GM04504 (cell line): ENCODE measurements around the gene JAM2.
A peak's percentile ranks its signal among the peaks of the same experiment; 100 is the strongest.
"Not testable (repeated sequence)": the region's sequence is repeated elsewhere in the genome, so short reads cannot be mapped to it uniquely, and the experiment has no call there.

Experiments used
- DNase-seq: peaks from one replicate; pipeline ENCODE4 v3.0.0-alpha.2; 2012; ENCODE audit warnings: low read depth

Gene JAM2, protein sequence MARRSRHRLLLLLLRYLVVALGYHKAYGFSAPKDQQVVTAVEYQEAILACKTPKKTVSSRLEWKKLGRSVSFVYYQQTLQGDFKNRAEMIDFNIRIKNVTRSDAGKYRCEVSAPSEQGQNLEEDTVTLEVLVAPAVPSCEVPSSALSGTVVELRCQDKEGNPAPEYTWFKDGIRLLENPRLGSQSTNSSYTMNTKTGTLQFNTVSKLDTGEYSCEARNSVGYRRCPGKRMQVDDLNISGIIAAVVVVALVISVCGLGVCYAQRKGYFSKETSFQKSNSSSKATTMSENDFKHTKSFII

GRCh38 chr21:25638660-25639550, at the start of gene JAM2:
Gene JAM2, plus strand, starts transcription at chr21:25639258. Its CDS starts 564 bp downstream, at chr21:25639822.
- DNase-seq = no peak

GRCh38 chr21:25589887-25590286, 49.2 kb upstream of the JAM2 start:
- DNase-seq = no peak

DNA sequence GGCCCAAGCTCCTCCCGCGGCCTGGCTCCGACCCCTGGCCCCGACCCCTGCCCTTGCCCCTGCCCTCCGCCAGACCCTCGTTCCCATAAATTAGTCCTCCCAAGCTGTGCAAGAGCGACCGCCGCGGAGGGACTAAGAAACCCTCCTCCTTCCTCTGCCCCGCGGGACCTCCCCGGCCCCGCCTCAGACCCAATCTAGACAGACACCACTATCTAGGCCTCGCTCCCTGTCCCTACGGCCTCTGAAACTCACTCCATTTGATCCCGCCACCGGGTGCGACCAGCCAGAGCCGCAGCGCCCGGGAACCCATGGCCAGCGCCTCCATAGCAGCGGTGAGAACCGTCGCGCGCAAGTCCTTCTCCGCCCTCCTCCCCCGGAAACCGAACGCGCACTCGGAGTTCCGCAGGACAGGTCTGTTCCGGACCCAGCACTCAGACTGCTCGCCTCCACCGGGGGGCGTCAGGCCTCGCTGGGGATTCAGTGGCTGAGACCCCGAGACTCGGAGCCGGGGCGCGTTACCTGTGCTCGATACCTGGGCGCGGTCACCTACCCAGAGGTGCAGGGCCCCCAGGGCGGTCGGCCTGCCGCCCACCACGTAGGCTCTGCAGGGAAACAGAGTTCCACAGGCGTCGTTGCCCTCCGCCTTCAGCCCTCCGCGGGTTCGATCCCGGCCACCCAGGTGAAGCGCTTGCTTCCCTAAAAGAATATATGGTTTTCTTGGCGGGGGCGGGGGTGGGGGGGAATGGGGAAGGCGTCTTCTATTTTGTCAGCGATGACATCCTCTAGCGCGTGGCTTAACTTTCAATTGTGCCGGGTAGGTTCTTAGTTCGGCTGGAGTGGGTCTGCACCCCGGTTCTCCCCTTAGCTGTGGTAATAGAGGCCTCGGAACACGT, 31.7 kb upstream of the JAM2 start, which contains the start of gene MRPL39:
MRPL39 (minus strand) TSS at position 331 of the 893 bp plus-strand sequence; CDS start at position 325, 6 bp downstream.
- peak; percentile 72 for DNase-seq

DNA sequence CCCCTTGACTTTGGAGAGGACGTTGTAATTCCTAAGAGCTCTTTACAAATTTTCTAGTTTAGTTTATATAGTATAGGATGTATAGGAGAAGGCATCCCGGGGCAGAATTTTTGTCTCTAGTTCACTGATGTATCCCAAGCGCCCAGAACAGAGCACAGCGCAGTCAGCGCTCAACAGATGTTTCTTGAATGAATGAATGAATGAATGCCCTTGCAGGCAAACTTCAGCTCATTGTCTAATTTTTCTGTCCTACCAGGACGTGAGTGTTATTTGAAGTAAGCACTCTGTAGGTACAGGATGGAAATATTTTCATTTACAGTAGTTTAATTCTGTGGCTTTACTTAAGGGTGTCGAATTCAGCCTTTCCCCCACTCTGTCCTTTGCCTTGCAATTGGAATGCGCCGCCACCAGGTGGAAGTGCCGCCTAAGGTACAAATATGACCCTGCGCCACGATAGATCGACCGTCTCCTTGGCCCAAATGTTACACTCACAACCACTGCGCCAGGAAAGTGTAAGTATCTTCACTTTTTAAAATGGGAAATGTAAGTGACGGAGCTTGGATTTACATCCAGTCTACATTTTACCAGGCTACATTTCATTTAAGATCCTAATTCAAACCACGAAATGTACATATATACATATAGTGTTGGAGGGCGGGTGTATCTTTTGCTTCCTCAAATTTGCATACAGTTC, 30.9 kb upstream of the JAM2 start:
- DNase-seq = peak; percentile 45

DNA sequence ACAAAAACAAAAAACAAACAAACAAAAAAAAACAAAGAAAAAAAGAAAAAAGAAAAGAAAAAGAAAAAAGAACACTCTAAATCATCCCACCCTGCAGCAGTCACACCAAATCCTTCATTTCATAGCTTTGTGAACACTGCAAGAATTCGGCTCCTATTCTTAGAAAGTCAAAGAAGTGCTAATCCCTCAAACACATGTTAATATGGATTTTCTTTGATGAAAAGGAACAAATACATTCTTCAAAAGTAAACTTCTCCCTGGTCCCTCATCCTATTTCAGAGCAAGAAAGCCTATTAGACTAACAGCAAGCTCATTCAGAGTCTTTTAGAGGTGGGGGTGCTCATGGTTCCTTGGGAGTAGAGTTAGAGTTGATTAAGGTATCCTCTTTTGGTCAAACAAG, 24.6 kb upstream of the JAM2 start:
- DNase-seq = no peak

GRCh38 chr21:25615880-25616279, 23.2 kb upstream of the JAM2 start:
- no peak for DNase-seq

DNA sequence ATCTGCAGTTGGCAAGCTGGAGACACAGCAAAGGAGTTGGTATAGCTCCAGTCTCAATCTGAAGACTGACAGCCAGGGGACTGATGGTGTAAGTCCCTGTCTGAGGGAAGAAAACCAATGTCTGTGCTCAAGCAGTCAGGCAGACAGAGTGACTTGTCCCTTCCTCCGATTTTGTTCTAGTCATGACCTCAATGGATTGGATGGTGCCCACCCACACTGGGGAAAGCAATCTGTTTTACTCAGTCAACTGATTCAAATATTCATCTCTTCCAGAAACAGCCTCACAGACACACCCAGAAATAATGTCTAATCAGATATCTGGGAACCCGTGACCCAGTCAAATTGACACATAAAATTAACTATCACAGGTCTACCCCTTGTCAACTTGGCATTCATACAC, 19.9 kb upstream of the JAM2 start:
- DNase-seq = no peak

DNA sequence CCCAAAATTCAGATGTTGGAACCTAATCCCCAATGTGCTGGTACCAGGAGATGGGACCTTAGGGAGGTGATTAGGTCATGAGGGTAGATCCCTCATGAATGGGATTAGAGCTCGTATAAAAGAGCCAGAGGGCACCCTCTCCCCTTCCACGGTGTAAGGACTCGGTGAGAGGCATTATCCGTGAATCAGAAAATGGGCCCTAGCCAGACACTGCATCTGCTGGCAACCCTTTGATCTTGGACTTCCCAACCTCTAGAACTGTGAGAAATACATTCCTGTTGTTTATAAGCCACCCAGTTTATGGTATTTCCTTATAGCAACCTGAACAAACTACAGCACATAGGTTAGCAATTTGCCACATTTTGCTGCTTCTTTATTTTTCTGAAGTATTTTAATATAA, 14.5 kb upstream of the JAM2 start:
- DNase-seq = no peak

DNA sequence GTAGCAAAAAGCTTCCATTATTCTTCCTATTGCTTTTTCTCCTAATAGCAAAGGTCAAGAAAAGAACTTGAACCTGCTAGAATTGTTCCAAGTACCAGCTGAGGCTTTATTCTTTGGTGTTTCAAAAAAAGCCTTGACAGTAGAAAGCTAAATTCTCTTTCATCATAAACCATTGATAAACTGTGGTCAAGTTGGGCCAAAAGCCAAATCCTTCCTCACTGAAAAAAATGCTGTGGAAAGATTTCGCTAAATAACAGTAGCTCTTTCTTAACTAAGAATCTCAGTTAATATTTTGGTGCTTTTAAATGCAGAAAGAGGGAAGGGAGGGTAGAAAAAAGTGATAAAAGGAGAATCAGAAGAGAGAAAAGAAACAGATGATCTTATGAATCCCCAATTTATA, 14.0 kb upstream of the JAM2 start:
- DNase-seq = no peak

GRCh38 chr21:25625776-25626555, 13.1 kb upstream of the JAM2 start:
- DNase-seq = not testable (repeated sequence)

DNA sequence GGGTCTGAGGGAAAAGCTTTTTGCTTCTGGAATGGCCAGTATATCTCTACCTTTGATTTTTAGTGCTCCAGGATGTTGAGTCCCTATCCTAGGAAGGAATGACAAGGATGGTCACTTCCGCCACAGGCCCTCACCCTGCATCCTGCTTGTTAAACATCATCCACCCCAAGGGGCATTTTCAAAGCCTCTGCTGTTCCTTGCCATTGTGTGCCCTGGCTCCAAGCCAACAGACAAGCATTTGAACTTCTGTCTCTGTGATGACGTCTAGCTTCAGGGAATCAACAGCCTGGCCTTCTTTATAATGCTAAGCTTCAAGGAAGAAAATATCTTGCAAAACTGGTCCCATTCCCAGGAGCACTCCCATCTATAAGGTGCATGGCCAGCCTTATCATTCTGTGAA, 12.3 kb upstream of the JAM2 start:
- no peak for DNase-seq

GRCh38 chr21:25632296-25632695, 6.8 kb upstream of the JAM2 start:
- no peak for DNase-seq

- DNase-seq = no peak
These were observed 3.7 kb upstream of the JAM2 start for GRCh38 chr21:25635310-25635709.

GRCh38 chr21:25636727-25637126, 2.3 kb upstream of the JAM2 start:
- no peak for DNase-seq

GRCh38 chr21:25637851-25638659, 1.0 kb upstream of the JAM2 start:
- no peak for DNase-seq

DNA sequence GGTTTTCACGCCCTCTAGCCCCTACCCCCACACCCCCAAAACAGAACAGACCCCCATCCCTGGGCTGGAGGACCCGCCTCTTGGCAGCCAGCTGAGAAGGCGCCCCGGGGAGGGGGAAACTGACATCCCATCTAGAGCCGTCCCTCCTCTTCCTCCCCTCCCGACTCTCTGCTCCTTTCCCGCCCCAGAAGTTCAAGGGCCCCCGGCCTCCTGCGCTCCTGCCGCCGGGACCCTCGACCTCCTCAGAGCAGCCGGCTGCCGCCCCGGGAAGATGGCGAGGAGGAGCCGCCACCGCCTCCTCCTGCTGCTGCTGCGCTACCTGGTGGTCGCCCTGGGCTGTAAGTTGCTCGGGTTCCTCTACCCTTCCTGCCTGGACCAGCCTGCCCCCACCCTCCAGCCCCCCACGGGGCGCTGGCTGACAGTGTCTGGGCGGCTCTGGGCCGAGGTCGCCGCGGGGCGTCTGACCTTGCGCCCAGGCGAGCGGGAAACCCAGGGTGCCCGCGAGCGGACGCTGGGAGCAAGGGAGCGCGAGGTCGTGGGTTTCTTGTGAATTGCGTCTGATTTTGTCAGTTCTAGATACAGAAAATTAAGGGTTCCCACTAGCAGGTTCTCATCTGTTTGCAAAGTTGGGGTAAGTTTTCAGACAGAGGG, 618 bp downstream of the JAM2 start:
- no peak for DNase-seq

DNA sequence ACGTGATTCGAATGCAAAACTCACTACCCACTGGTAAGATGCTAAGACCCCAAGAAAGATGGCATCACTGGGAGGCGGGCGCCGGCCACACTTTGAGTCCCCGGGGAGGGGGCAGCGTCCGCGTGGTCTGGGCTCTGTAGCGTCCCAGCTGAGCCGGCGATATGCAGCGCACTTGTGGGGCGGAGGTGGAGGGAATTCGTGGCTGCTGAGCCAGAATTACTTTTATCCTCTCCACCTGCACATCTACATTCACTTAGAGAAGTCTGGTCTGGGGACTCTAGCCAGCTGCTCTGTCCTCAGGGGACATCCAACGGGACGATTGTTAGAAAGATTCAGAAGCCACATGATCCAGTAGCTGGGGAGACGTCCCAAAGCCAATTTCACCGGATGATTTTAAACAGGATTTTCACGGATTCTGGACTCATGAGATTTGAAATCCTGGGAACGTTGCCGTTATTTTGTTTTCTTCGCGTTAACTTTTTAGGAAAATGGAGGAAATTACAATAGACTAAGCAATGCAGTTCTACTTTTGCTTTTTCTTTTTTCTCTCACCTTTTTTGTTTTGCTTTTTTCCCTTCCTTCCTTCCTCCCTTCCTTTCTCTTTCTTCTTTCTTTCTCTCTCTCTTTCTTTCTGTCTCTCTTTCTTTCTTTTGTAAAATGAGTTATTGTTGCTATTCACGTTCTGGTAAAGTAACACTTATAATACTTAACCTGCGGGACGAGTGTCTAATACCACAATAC, 1.3 kb downstream of the JAM2 start:
- no peak for DNase-seq

GRCh38 chr21:25640943-25641292, 1.9 kb downstream of the JAM2 start:
- no peak for DNase-seq

GRCh38 chr21:25643486-25643885, 4.4 kb downstream of the JAM2 start:
- DNase-seq = no peak
